GM12878 (cell line): ENCODE data around the gene LRP1B. TPM values are rescaled to one million over a fixed set of nuclear protein-coding genes. Genes with fewer than 3 reads are reported as not detected.

Source experiments
- ATAC-seq: fragments of 200-7000 bp; cut with Tn5 transposase; 3 replicates; pipeline ENCODE4 v1.9.1; 2020; ENCODE audit warnings: mild to moderate bottlenecking, moderate library complexity
- BruUV-seq: library from RNA; stranded (reverse); fragments of 400-500 nt; replicated peaks from 2 replicates; lab custom pipeline; 2021; lab: Mats Ljungman, UMichigan
- CTCF ChIA-PET: fragments of 300-600 bp; sonication (Branson Sonifier 250); formaldehyde crosslinking; extraction: SDS; loops from one replicate; lab custom pipeline; 2021; ENCODE audit warnings: inconsistent platforms; lab: Yijun Ruan, JAX
- POLR2A ChIA-PET: fragments of 350-600 bp; formaldehyde crosslinking; extraction: SDS; loops from one replicate; lab custom pipeline; 2021; ENCODE audit warnings: inconsistent platforms; lab: Charles Lee
- RAD21 ChIA-PET: fragments of 300-600 bp; sonication (Branson Sonifier 250); formaldehyde crosslinking; loops from one replicate; lab custom pipeline; 2023; ENCODE audit warnings: antibody characterized with exemption; ENCODE audit not compliant: unreplicated experiment; lab: Charles Lee
- SMC1A ChIA-PET: fragments of 300-600 bp; sonication (Branson Sonifier 250); formaldehyde crosslinking; loops from one replicate; lab custom pipeline; 2023; ENCODE audit not compliant: unreplicated experiment, uncharacterized antibody; lab: Charles Lee
- DNase-seq: peaks from one replicate; pipeline ENCODE4 v3.0.0-alpha.2; 2011; ENCODE audit warnings: low read depth, low spot score
- FAIRE-seq: peaks from 3 replicates; lab custom pipeline; 2011; peaks lifted over from hg19 to GRCh38; lab: Jason Lieb, UNC
- H2AFZ ChIP-seq: 2 replicates; pipeline ENCODE4 v1.6.0; 2011; ENCODE audit warnings: low read depth, low read length, control low read depth; ENCODE audit not compliant: control insufficient read depth
- H3K27ac ChIP-seq: 2 replicates; pipeline ENCODE4 v1.5.1; 2011; ENCODE audit warnings: control low read depth; ENCODE audit not compliant: control insufficient read depth, insufficient read depth
- H3K27me3 ChIP-seq, 2 experiments: replicated peaks in 1 of 2; 2 replicates each; pipeline versions ENCODE4 v1.6.0 to v1.6.1; 2011; ENCODE audit warnings: low read length in 1 of 2; ENCODE audit not compliant: control insufficient read depth in 2 of 2, insufficient read depth in 2 of 2
- H3K36me3 ChIP-seq, 2 experiments: 2 replicates each; pipeline ENCODE4 v1.5.1; 2011; ENCODE audit warnings: low read length in 1 of 2; ENCODE audit not compliant: control insufficient read depth in 2 of 2, insufficient read depth in 2 of 2
- H3K4me1 ChIP-seq: 2 replicates; pipeline ENCODE4 v1.6.1; 2011; ENCODE audit warnings: mild to moderate bottlenecking, low read length, moderate library complexity, mixed read lengths; ENCODE audit not compliant: control insufficient read depth, insufficient read depth
- H3K4me2 ChIP-seq: 2 replicates; pipeline ENCODE4 v1.6.0; 2011; ENCODE audit warnings: control low read depth; ENCODE audit not compliant: control insufficient read depth, insufficient read depth
- H3K4me3 ChIP-seq: fragments of 200-600 bp; sonication (generic); 2 replicates; pipeline ENCODE4 v1.5.1; 2016
- H3K79me2 ChIP-seq: 2 replicates; pipeline ENCODE4 v1.6.0; 2011; ENCODE audit warnings: low read length; ENCODE audit not compliant: control insufficient read depth, insufficient read depth
- H3K9ac ChIP-seq: 2 replicates; pipeline ENCODE4 v1.8.0; 2011; ENCODE audit warnings: low read length, control low read depth, mixed read lengths; ENCODE audit not compliant: control insufficient read depth, insufficient read depth
- H3K9me3 ChIP-seq: replicated peaks from 3 replicates; pipeline ENCODE4 v1.5.1; 2011; ENCODE audit warnings: mild to moderate bottlenecking, low read length; ENCODE audit not compliant: control insufficient read depth, insufficient read depth
- H4K20me1 ChIP-seq: 2 replicates; pipeline ENCODE4 v1.6.0; 2011; ENCODE audit not compliant: control insufficient read depth, insufficient read depth
- EZH2 ChIP-seq: IDR thresholded peaks from 2 replicates; pipeline ENCODE4 v1.6.1; 2012; ENCODE audit warnings: low read depth, mild to moderate bottlenecking, control low read depth, inconsistent platforms, low read length, borderline replicate concordance; ENCODE audit not compliant: control insufficient read depth
- JUND ChIP-seq: IDR thresholded peaks from 2 replicates; pipeline ENCODE4 v1.6.1; 2012; ENCODE audit warnings: low read depth, mild to moderate bottlenecking, low read length, improper control_type of control experiment, moderate library complexity
- KDM1A ChIP-seq: fragments of 200-600 bp; sonication (generic); IDR thresholded peaks from 2 replicates; pipeline ENCODE4 v1.6.1; 2016; ENCODE audit warnings: borderline replicate concordance
- RCOR1 ChIP-seq: conservative IDR thresholded peaks from 2 replicates; pipeline ENCODE4 v1.6.1; 2012; ENCODE audit warnings: low read depth, low read length, improper control_type of control experiment
- SMARCA5 ChIP-seq: fragments of 450-650 bp; IDR thresholded peaks from 2 replicates; pipeline ENCODE4 v1.6.1; 2017; ENCODE audit warnings: mild to moderate bottlenecking
- STAT3 ChIP-seq: IDR thresholded peaks from 2 replicates; pipeline ENCODE4 v1.6.1; 2011; ENCODE audit warnings: low read depth, low read length, improper control_type of control experiment
- WGBS: methylation state at CpG from one replicate; pipeline ENCODE4 v1.1.6; 2016; ENCODE audit warnings: low lambda C conversion rate; ENCODE audit not compliant: insufficient replicate concordance, insufficient coverage; ENCODE audit errors: missing lambda C conversion rate; 5-methylcytosine and 5-hydroxymethylcytosine counted together
- in situ Hi-C: fragments of 300-500 bp; cut with MboI; formaldehyde crosslinking; loops from 9 replicates; pipeline ENCODE4 v1.14.3; 2018; ENCODE audit warnings: mixed read lengths
- intact Hi-C: fragments of 100-400 bp; cut with micrococcal nuclease; formaldehyde crosslinking; loops from one replicate; pipeline ENCODE4 v1.14.2; 2022; ENCODE audit not compliant: unreplicated experiment
- polyA plus RNA-seq, 11 experiments: library from polyadenylated mRNA; depleted of rRNA in 4 of 11; unstranded in 6 of 11; stranded (reverse) in 5 of 11; fragments of >200 nt; fragmentation: Nextera tagmentation in 4 of 11; fragmentation: Illumina TruSeq in 1 of 11; extraction: Ambion mirVana in 4 of 11; extraction: Trizol in 1 of 11; gene quantifications; 1 replicate in 1 of 11; 2 replicates in 10 of 11; pipeline versions ENCODE4 v1.2.1 to v1.2.3, GENCODE V29; 2011 to 2016; ENCODE audit warnings: inconsistent platforms in 2 of 11, missing spikeins in 2 of 11, low read depth in 1 of 11
- total RNA-seq, 4 experiments: library from RNA; depleted of rRNA in 3 of 4; stranded (reverse); fragments of >200 nt in 3 of 4; fragmentation: Illumina TruSeq in 1 of 4; extraction: Trizol in 1 of 4; gene quantifications; 2 replicates each; pipeline versions ENCODE4 v1.2.1 to v1.2.3, GENCODE V29; 2013 to 2021
- TF ChIP-seq, protein P1 (sequence below): IDR thresholded peaks from 2 replicates; pipeline ENCODE4 v1.6.1; 2011; ENCODE audit warnings: borderline replicate concordance, low read depth, mild to moderate bottlenecking, moderate library complexity, low read length; ENCODE audit not compliant: insufficient read depth, poor library complexity, severe bottlenecking
- TF ChIP-seq, protein P2 (sequence below): IDR thresholded peaks from 2 replicates; pipeline ENCODE4 v1.6.1; 2012; ENCODE audit warnings: mild to moderate bottlenecking, low read depth, low read length
- TF ChIP-seq, protein P3 (sequence below): fragments of 450-650 bp; IDR thresholded peaks from 2 replicates; pipeline ENCODE4 v1.6.1; 2017; ENCODE audit warnings: borderline replicate concordance
- TF ChIP-seq, protein P4 (sequence below): fragments of 450-650 bp; formaldehyde crosslinking; IDR thresholded peaks from 2 replicates; pipeline ENCODE4 v1.4.0; 2020; ENCODE audit warnings: mild to moderate bottlenecking, moderate library complexity
- TF ChIP-seq, protein P5 (sequence below): IDR thresholded peaks from 2 replicates; pipeline ENCODE4 v1.6.1; 2012; ENCODE audit warnings: low read length, inconsistent platforms

Gene LRP1B
- total and polyA plus RNA-seq, 10 of the 15 experiments (the other 5 are each of a cell fraction or from before 2014, with no cell fraction given): under 0.01 to 0.06 (median 0.03) TPM; not detected in 5

DNA sequence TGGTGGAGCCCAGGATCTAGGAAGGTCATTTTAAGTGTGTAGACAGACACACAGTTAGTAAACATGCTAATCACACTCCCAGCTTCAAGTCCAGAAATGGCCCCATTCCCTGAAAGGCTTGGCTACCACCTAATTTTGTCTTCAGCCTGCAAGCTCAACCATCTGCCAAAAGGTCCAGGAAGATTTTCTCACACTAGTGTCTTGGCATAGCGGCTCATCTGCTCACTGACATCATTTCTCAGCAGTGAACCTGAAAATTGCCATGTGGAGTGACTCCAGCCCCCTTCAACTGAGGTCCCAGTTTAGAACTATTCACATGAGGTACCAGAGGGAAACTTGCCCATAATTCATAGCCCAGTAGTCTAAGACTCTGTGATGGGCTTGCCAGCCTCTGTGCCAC is 748.9 kb downstream of the LRP1B start:
- no peak for ATAC-seq
- intact Hi-C loops (no loop called here), in situ Hi-C loops (no loop called here)
- Histone ChIP-seq H2AFZ (no peak overlapping the region), H3K9me3 (no peaks in the 10 kb centered on the region), H3K9ac (no peak overlapping the region), H3K27ac (no peak overlapping the region), H3K27me3 (no peaks in the 10 kb centered on the region; a peak in 1 of 4 replicates), H4K20me1 (no peaks in the 10 kb centered on the region), H3K4me1 (no peaks in the 10 kb centered on the region), H3K79me2 (no peaks in the 10 kb centered on the region), H3K36me3 (no peaks in the 10 kb centered on the region), H3K4me3 (no peak overlapping the region), H3K4me2 (no peak overlapping the region)
- no peak for DNase-seq
- BruUV-seq: no TSS peak
- CTCF ChIA-PET: interaction anchor here (1.0 kb wide), 1 partner anchor 15 kb away, joined by 3 read pairs; no protein-coding TSS in a partner anchor
- SMC1A ChIA-PET: no interaction called here
- POLR2A ChIA-PET: no interaction called here
- RAD21 ChIA-PET: no interaction called here
- no peak for FAIRE-seq
- 0% methylated on average over 1 of the region's 1 CpG for WGBS
- TF ChIP-seq, protein P1, sequence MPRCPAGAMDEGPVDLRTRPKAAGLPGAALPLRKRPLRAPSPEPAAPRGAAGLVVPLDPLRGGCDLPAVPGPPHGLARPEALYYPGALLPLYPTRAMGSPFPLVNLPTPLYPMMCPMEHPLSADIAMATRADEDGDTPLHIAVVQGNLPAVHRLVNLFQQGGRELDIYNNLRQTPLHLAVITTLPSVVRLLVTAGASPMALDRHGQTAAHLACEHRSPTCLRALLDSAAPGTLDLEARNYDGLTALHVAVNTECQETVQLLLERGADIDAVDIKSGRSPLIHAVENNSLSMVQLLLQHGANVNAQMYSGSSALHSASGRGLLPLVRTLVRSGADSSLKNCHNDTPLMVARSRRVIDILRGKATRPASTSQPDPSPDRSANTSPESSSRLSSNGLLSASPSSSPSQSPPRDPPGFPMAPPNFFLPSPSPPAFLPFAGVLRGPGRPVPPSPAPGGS: no peak
- no peak for TF ChIP-seq EZH2
- TF ChIP-seq RCOR1: no peak
- TF ChIP-seq, protein P2, sequence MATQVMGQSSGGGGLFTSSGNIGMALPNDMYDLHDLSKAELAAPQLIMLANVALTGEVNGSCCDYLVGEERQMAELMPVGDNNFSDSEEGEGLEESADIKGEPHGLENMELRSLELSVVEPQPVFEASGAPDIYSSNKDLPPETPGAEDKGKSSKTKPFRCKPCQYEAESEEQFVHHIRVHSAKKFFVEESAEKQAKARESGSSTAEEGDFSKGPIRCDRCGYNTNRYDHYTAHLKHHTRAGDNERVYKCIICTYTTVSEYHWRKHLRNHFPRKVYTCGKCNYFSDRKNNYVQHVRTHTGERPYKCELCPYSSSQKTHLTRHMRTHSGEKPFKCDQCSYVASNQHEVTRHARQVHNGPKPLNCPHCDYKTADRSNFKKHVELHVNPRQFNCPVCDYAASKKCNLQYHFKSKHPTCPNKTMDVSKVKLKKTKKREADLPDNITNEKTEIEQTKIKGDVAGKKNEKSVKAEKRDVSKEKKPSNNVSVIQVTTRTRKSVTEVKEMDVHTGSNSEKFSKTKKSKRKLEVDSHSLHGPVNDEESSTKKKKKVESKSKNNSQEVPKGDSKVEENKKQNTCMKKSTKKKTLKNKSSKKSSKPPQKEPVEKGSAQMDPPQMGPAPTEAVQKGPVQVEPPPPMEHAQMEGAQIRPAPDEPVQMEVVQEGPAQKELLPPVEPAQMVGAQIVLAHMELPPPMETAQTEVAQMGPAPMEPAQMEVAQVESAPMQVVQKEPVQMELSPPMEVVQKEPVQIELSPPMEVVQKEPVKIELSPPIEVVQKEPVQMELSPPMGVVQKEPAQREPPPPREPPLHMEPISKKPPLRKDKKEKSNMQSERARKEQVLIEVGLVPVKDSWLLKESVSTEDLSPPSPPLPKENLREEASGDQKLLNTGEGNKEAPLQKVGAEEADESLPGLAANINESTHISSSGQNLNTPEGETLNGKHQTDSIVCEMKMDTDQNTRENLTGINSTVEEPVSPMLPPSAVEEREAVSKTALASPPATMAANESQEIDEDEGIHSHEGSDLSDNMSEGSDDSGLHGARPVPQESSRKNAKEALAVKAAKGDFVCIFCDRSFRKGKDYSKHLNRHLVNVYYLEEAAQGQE: no peak
- TF ChIP-seq, protein P3, sequence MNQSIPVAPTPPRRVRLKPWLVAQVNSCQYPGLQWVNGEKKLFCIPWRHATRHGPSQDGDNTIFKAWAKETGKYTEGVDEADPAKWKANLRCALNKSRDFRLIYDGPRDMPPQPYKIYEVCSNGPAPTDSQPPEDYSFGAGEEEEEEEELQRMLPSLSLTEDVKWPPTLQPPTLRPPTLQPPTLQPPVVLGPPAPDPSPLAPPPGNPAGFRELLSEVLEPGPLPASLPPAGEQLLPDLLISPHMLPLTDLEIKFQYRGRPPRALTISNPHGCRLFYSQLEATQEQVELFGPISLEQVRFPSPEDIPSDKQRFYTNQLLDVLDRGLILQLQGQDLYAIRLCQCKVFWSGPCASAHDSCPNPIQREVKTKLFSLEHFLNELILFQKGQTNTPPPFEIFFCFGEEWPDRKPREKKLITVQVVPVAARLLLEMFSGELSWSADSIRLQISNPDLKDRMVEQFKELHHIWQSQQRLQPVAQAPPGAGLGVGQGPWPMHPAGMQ: no peak
- TF ChIP-seq SMARCA5: no peak
- TF ChIP-seq, protein P4, sequence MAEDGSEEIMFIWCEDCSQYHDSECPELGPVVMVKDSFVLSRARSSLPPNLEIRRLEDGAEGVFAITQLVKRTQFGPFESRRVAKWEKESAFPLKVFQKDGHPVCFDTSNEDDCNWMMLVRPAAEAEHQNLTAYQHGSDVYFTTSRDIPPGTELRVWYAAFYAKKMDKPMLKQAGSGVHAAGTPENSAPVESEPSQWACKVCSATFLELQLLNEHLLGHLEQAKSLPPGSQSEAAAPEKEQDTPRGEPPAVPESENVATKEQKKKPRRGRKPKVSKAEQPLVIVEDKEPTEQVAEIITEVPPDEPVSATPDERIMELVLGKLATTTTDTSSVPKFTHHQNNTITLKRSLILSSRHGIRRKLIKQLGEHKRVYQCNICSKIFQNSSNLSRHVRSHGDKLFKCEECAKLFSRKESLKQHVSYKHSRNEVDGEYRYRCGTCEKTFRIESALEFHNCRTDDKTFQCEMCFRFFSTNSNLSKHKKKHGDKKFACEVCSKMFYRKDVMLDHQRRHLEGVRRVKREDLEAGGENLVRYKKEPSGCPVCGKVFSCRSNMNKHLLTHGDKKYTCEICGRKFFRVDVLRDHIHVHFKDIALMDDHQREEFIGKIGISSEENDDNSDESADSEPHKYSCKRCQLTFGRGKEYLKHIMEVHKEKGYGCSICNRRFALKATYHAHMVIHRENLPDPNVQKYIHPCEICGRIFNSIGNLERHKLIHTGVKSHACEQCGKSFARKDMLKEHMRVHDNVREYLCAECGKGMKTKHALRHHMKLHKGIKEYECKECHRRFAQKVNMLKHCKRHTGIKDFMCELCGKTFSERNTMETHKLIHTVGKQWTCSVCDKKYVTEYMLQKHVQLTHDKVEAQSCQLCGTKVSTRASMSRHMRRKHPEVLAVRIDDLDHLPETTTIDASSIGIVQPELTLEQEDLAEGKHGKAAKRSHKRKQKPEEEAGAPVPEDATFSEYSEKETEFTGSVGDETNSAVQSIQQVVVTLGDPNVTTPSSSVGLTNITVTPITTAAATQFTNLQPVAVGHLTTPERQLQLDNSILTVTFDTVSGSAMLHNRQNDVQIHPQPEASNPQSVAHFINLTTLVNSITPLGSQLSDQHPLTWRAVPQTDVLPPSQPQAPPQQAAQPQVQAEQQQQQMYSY (CRISPR knock-in tag): no peak
- TF ChIP-seq STAT3: no peak
- no peak for TF ChIP-seq JUND
- TF ChIP-seq, protein P5, sequence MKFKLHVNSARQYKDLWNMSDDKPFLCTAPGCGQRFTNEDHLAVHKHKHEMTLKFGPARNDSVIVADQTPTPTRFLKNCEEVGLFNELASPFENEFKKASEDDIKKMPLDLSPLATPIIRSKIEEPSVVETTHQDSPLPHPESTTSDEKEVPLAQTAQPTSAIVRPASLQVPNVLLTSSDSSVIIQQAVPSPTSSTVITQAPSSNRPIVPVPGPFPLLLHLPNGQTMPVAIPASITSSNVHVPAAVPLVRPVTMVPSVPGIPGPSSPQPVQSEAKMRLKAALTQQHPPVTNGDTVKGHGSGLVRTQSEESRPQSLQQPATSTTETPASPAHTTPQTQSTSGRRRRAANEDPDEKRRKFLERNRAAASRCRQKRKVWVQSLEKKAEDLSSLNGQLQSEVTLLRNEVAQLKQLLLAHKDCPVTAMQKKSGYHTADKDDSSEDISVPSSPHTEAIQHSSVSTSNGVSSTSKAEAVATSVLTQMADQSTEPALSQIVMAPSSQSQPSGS: no peak
- no peak for TF ChIP-seq KDM1A
